Uterus (tissue), 2 donors: ENCODE measurements around the gene TUT7.

Source experiments
- CTCF ChIP-seq, 4 experiments: fragments of 200-600 bp in 2 of 4; fragments of 450-650 bp in 2 of 4; sonication (generic) in 2 of 4; IDR thresholded peaks; one replicate each; pipeline ENCODE4 v1.5.1; 2016 to 2019; ENCODE audit warnings: antibody characterized with exemption in 4 of 4, mild to moderate bottlenecking in 2 of 4, moderate library complexity in 1 of 4
- POLR2A ChIP-seq, 2 donors: fragments of 450-650 bp; IDR thresholded peaks; one replicate each; pipeline ENCODE4 v1.6.1; 2016; ENCODE audit warnings: antibody characterized with exemption in 2 of 2, mild to moderate bottlenecking in 1 of 2, moderate library complexity in 1 of 2

- no peak for TF ChIP-seq CTCF (IDR thresholded peaks at IDR 0.05)
- TF ChIP-seq POLR2A (IDR thresholded peaks at IDR 0.05): no peak
These were observed 67.9 kb downstream of the TUT7 start for GRCh38 chr9:86286278-86286677.
